Hepatocyte (in vitro differentiated cells): Measurements from ENCODE around the gene ALDH3A1. TPM values are rescaled to one million over a fixed set of nuclear protein-coding genes. Genes with fewer than 3 reads are reported as not detected.

Source experiments
- DNase-seq: peaks from one replicate; pipeline ENCODE4 v3.0.0-alpha.2; 2016; ENCODE audit warnings: low spot score
- H2AFZ ChIP-seq: fragments of 200-600 bp; sonication (generic); 2 replicates; pipeline ENCODE4 v1.6.0; 2016; ENCODE audit warnings: antibody characterized with exemption, mild to moderate bottlenecking
- H3K27ac ChIP-seq: fragments of 200-600 bp; sonication (generic); 2 replicates; pipeline ENCODE4 v1.5.1; 2016; ENCODE audit warnings: mild to moderate bottlenecking
- H3K27me3 ChIP-seq: fragments of 200-600 bp; sonication (generic); 2 replicates; pipeline ENCODE4 v1.6.1; 2016
- H3K36me3 ChIP-seq: fragments of 200-600 bp; sonication (generic); replicated peaks from 2 replicates; pipeline ENCODE4 v1.5.1; 2016; ENCODE audit warnings: low read depth; ENCODE audit not compliant: insufficient read depth
- H3K4me1 ChIP-seq: fragments of 200-600 bp; sonication (generic); 2 replicates; pipeline ENCODE4 v1.5.1; 2016; ENCODE audit warnings: mild to moderate bottlenecking, moderate library complexity; ENCODE audit not compliant: insufficient read depth
- H3K4me2 ChIP-seq: fragments of 200-600 bp; sonication (generic); 2 replicates; pipeline ENCODE4 v1.6.0; 2016
- H3K4me3 ChIP-seq: fragments of 200-600 bp; sonication (generic); 2 replicates; pipeline ENCODE4 v1.5.1; 2016; ENCODE audit warnings: mild to moderate bottlenecking
- H3K79me2 ChIP-seq: fragments of 200-600 bp; sonication (generic); 2 replicates; pipeline ENCODE4 v1.6.0; 2017; ENCODE audit warnings: mild to moderate bottlenecking
- H3K9me2 ChIP-seq: fragments of 200-600 bp; sonication (generic); replicated peaks from 2 replicates; pipeline ENCODE4 v1.6.0; 2017; ENCODE audit warnings: mild to moderate bottlenecking; ENCODE audit not compliant: insufficient read depth
- H3K9me3 ChIP-seq: fragments of 200-600 bp; sonication (generic); 2 replicates; pipeline ENCODE4 v1.5.1; 2016; ENCODE audit warnings: low read depth, mild to moderate bottlenecking
- H4K20me1 ChIP-seq: fragments of 200-600 bp; sonication (generic); 2 replicates; pipeline ENCODE4 v1.6.0; 2016; ENCODE audit warnings: mild to moderate bottlenecking; ENCODE audit not compliant: insufficient read depth, poor library complexity, severe bottlenecking
- CTCF ChIP-seq: fragments of 200-600 bp; sonication (generic); IDR thresholded peaks from 2 replicates; pipeline ENCODE4 v1.5.1; 2016; ENCODE audit warnings: antibody characterized with exemption, mild to moderate bottlenecking; ENCODE audit not compliant: poor library complexity
- EZH2 ChIP-seq: fragments of 200-600 bp; sonication (generic); IDR thresholded peaks from 2 replicates; pipeline ENCODE4 v1.6.1; 2016; ENCODE audit warnings: antibody characterized with exemption, mild to moderate bottlenecking, borderline replicate concordance
- EZH2phosphoT487 ChIP-seq: fragments of 200-600 bp; sonication (generic); IDR thresholded peaks from one replicate; pipeline ENCODE4 v1.6.1; 2018; ENCODE audit warnings: antibody characterized with exemption, mild to moderate bottlenecking, low read depth, moderate library complexity; ENCODE audit not compliant: unreplicated experiment, severe bottlenecking
- whole genome bisulfite sequencing: methylation state at CpG from one replicate; pipeline ENCODE4 v1.1.6; 2016; ENCODE audit warnings: low lambda C conversion rate; ENCODE audit errors: missing lambda C conversion rate; 5-methylcytosine and 5-hydroxymethylcytosine counted together
- polyA plus RNA-seq: library from polyadenylated mRNA; unstranded; fragments of >200 nt; fragmentation: Nextera tagmentation; extraction: Ambion mirVana; gene quantifications from 2 replicates; pipeline ENCODE4 v1.2.1, GENCODE V29; 2016
- total RNA-seq: library from RNA; depleted of rRNA; stranded (reverse); fragments of >200 nt; gene quantifications from 2 replicates; pipeline ENCODE4 v1.2.3, GENCODE V29; 2014

The ALDH3A1 gene
- total and polyA plus RNA-seq, 2 experiments from 2014 or later = 0.90 to 1.4 TPM

DNA sequence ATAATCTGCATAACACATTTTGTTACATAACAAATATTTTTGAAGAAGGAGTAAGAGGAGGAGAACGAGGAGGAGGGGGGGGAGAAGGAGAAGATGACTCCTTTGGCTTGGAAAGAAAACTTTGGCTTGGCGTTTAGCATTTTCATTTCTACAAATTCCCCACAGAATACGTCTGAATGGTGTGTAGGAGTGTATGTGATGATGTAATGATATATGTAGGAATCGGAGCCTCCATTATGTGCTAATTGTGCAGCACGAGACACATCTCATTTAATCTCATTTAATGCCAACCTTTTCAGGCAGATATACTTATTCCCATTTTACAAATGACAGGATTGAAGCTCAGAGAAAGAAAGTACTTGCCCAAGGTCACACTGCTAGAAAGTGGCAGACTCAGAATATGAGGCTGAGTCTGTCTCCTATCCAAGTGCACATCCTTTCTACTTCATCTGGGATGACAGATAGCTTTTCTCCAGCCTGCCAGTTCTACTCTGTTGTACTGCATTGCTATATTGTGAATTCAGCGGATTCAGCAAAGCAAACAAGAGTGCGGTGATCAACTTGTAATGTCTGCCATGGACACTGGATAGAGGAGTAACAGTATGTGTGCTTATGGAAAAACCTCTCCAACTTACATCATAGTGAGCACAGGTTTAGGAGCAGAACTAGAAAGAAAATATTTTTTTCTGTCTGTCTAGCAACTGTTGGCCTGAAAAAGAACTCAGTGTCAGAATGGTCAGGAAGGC, 21.3 kb downstream of the ALDH3A1 start:
- no peaks in the 10 kb centered on the region for H3K9me3 ChIP-seq
- peaks cover 18% of the 10 kb centered on the region for H3K4me1 ChIP-seq
- H3K9me2 ChIP-seq = no peaks in the 10 kb centered on the region
- H4K20me1 ChIP-seq = no peaks in the 10 kb centered on the region
- no peaks in the 10 kb centered on the region for H3K27me3 ChIP-seq
- 93% methylated on average over 7 of the region's 7 CpGs for WGBS
- peak overlapping the region; percentile 91 for H3K27ac ChIP-seq
- TF ChIP-seq EZH2phosphoT487 (no peak), CTCF (no peak), EZH2 (no peak)
- H2AFZ ChIP-seq = peak overlapping the region; percentile 21
- no peak for DNase-seq
- no peaks in the 10 kb centered on the region for H3K36me3 ChIP-seq
- no peaks in the 10 kb centered on the region for H3K79me2 ChIP-seq
- H3K4me3 ChIP-seq = no peak overlapping the region
- H3K4me2 ChIP-seq = no peak overlapping the region

- no peaks in the 10 kb centered on the region for H4K20me1 ChIP-seq
Measured at GRCh38 chr17:19725486-19725885, 22.6 kb downstream of the ALDH3A1 start.

DNA sequence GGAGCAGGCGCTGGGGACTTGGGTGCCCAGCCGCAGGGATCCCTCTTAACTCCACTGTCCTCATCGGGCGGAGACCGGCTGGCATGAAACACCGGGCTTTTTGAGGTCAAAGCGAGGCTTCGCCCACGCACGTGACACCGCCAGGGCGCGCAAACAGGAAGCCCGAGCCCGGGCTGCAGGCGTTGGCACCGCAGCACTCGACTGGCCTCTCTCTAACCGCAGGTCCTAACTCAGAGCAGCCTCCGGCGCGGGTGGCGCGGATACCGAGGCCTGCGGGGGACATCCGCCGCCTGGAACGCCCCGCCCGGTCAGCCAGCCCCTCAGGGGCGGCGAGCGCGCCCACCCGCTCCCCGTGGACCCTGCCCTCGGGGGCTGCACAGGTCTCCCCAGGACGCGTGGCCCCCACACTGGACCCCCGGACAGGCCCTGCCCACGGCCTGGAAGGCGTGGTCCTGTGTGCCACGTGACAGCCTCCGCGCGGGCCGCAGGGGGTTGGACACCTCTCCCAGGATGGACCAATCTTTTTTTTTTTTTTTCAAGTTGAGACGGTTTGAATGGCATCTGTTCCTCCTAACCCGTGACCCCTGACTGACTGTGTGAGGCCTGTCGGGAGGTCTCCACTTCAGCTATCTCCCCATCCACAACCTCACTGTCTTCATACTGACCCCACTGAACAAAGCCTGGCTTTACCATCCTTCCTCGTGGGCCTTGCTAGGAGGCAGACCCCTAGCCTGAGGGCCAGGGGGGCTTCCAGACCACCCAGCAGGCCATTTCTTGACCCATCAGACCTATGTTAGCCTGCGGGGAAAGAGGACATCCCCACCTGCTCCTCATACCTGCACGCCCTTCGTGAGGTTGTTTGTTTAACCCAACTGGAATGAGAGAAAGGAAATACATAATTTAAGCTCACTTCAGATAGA, 23.3 kb downstream of the ALDH3A1 start:
- WGBS = 95% methylated on average over 35 of the region's 55 CpGs
- H3K4me1 ChIP-seq = peaks cover 24% of the 10 kb centered on the region
- H3K27me3 ChIP-seq = no peaks in the 10 kb centered on the region
- no peak for DNase-seq
- no peaks in the 10 kb centered on the region for H4K20me1 ChIP-seq
- no peaks in the 10 kb centered on the region for H3K9me2 ChIP-seq
- TF ChIP-seq EZH2 = no peak
- TF ChIP-seq EZH2phosphoT487 = no peak
- TF ChIP-seq CTCF = no peak
- H3K27ac ChIP-seq = no peak overlapping the region
- no peak overlapping the region for H3K4me3 ChIP-seq
- H3K4me2 ChIP-seq = no peak overlapping the region
- no peaks in the 10 kb centered on the region for H3K36me3 ChIP-seq
- H2AFZ ChIP-seq = no peak overlapping the region
- no peaks in the 10 kb centered on the region for H3K79me2 ChIP-seq
- no peaks in the 10 kb centered on the region for H3K9me3 ChIP-seq

More at GRCh38 chr17:19725486-19725885, 22.6 kb downstream of the ALDH3A1 start:
- 94% methylated on average over 5 of the region's 5 CpGs for WGBS
- no peaks in the 10 kb centered on the region for H3K27me3 ChIP-seq
- H3K79me2 ChIP-seq = no peaks in the 10 kb centered on the region
- no peak for TF ChIP-seq CTCF
- TF ChIP-seq EZH2 = no peak
- TF ChIP-seq EZH2phosphoT487 = no peak
- no peak for DNase-seq
- H3K36me3 ChIP-seq = no peaks in the 10 kb centered on the region
- no peak overlapping the region for H2AFZ ChIP-seq
- H3K4me3 ChIP-seq = no peak overlapping the region
- no peak overlapping the region for H3K27ac ChIP-seq
- peaks cover 20% of the 10 kb centered on the region for H3K4me1 ChIP-seq
- H3K9me3 ChIP-seq = no peaks in the 10 kb centered on the region
- no peak overlapping the region for H3K4me2 ChIP-seq
- H3K9me2 ChIP-seq = no peaks in the 10 kb centered on the region
